Prostate gland (tissue), 2 donors: ENCODE measurements around the gene GPBP1L1. TPM values are rescaled to one million over a fixed set of nuclear protein-coding genes. Genes with fewer than 3 reads are reported as not detected.

Experiments used
- DNase-seq: peaks from one replicate; pipeline ENCODE4 v3.0.0-alpha.2; 2019; ENCODE audit warnings: low spot score
- H3K27ac ChIP-seq, 2 donors: fragments of 200-600 bp; sonication (generic); 2 replicates each; pipeline ENCODE4 v1.5.1; 2017 to 2019
- H3K27me3 ChIP-seq: fragments of 200-600 bp; sonication (generic); replicated peaks from 2 replicates; pipeline ENCODE4 v1.5.1; 2019; ENCODE audit not compliant: insufficient read depth
- H3K36me3 ChIP-seq, 2 donors: fragments of 200-600 bp; sonication (generic); 1 replicate in 1 of 2; 2 replicates in 1 of 2; pipeline versions ENCODE4 v1.5.1 to v1.8.1; 2017 to 2019
- H3K4me1 ChIP-seq: fragments of 200-600 bp; sonication (generic); replicated peaks from 2 replicates; pipeline ENCODE4 v1.5.1; 2019
- H3K4me3 ChIP-seq, 2 donors: fragments of 200-600 bp; sonication (generic); 2 replicates each; pipeline ENCODE4 v1.5.1; 2017 to 2019
- H3K9me3 ChIP-seq: fragments of 200-600 bp; sonication (generic); 2 replicates; pipeline ENCODE4 v1.5.1; 2017
- POLR2A ChIP-seq: fragments of 450-650 bp; IDR thresholded peaks from one replicate; pipeline ENCODE4 v1.6.1; 2016; ENCODE audit warnings: antibody characterized with exemption, mild to moderate bottlenecking
- POLR2AphosphoS5 ChIP-seq: sonication (generic); formaldehyde crosslinking; IDR thresholded peaks from one replicate; pipeline ENCODE4 v1.6.1; 2017; ENCODE audit warnings: antibody characterized with exemption
- WGBS: methylation state at CpG from one replicate; pipeline ENCODE4 v1.1.5; 2018; 5-methylcytosine and 5-hydroxymethylcytosine counted together
- intact Hi-C: fragments of 100-400 bp; cut with DNase I; formaldehyde crosslinking; loops from one replicate; pipeline ENCODE4 v1.14.2; 2022
- total RNA-seq, 2 donors: library from RNA; depleted of rRNA; stranded (reverse); fragments of >200 nt; gene quantifications; one replicate each; pipeline ENCODE4 v1.1.0, GENCODE V29; 2016
- TF ChIP-seq, protein P1 (sequence below), 4 experiments: fragments of 200-600 bp in 2 of 4; fragments of 450-650 bp in 2 of 4; sonication (generic) in 2 of 4; IDR thresholded peaks; 1 replicate in 3 of 4; 2 replicates in 1 of 4; pipeline ENCODE4 v1.5.1; 2016 to 2019; ENCODE audit warnings: antibody characterized with exemption in 4 of 4, mild to moderate bottlenecking in 2 of 4, moderate library complexity in 2 of 4

GPBP1L1 gene
- total RNA-seq, 2 donors from 2014 or later: 120 to 153 TPM

- TF ChIP-seq POLR2AphosphoS5 (peak; percentile 85), POLR2A (no peak)
- TF ChIP-seq, protein P1, sequence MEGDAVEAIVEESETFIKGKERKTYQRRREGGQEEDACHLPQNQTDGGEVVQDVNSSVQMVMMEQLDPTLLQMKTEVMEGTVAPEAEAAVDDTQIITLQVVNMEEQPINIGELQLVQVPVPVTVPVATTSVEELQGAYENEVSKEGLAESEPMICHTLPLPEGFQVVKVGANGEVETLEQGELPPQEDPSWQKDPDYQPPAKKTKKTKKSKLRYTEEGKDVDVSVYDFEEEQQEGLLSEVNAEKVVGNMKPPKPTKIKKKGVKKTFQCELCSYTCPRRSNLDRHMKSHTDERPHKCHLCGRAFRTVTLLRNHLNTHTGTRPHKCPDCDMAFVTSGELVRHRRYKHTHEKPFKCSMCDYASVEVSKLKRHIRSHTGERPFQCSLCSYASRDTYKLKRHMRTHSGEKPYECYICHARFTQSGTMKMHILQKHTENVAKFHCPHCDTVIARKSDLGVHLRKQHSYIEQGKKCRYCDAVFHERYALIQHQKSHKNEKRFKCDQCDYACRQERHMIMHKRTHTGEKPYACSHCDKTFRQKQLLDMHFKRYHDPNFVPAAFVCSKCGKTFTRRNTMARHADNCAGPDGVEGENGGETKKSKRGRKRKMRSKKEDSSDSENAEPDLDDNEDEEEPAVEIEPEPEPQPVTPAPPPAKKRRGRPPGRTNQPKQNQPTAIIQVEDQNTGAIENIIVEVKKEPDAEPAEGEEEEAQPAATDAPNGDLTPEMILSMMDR (IDR thresholded peaks at IDR 0.05): peak in 3 of 4 experiments; percentile 32 to 49 (median 48)
- Histone ChIP-seq H3K4me3 (no peak overlapping the region), H3K27ac (peak overlapping the region; percentile 50 to 52), H3K27me3 (no peaks in the 10 kb centered on the region), H3K9me3 (no peaks in the 10 kb centered on the region), H3K36me3 (peaks cover 0 to 3% of the 10 kb centered on the region in 2 donors), H3K4me1 (peaks cover 3% of the 10 kb centered on the region)
- DNase-seq: peak; percentile 59
- intact Hi-C loops: no loop called here
Measured at GRCh38 chr1:45643978-45644377, 42.4 kb downstream of the GPBP1L1 start.

GRCh38 chr1:45643321-45643720 is 43.0 kb downstream of the GPBP1L1 start:
- intact Hi-C loops: no loop called here
- H3K27me3 ChIP-seq: no peaks in the 10 kb centered on the region
- 55% methylated on average over 5 of the region's 5 CpGs for WGBS
- DNase-seq: no peak
- no peaks in the 10 kb centered on the region for H3K9me3 ChIP-seq
- H3K36me3 ChIP-seq: peaks cover 0 to 4% of the 10 kb centered on the region in 2 donors
- H3K4me1 ChIP-seq: peaks cover 3% of the 10 kb centered on the region
- H3K27ac ChIP-seq: no peak overlapping the region
- TF ChIP-seq POLR2AphosphoS5 (no peak), POLR2A (no peak)
- TF ChIP-seq, protein P1 (IDR thresholded peaks at IDR 0.05): no peak
- no peak overlapping the region for H3K4me3 ChIP-seq

DNA sequence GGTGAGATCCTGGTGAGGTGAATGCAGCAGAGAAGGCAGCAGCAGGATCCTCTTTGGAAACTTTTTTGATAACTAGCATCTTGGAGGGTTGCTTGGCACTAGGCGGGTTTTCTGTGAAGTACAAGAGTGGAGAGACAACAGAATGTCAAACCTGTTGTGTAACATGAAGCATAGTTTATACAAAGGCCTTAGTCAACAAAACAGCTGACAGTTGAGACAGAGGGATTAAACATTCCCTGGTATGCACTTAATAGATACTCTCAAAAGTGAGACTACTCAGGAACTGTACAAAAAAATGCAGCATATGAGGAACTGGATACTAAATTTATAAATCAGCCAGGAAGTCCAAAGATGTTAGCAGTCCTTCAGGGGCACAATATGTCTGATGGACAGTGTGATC is 46.0 kb downstream of the GPBP1L1 start:
- H3K4me3 ChIP-seq: no peak overlapping the region
- TF ChIP-seq POLR2A: no peak
- TF ChIP-seq, protein P1 (IDR thresholded peaks at IDR 0.05): no peak
- no peak for TF ChIP-seq POLR2AphosphoS5
- H3K4me1 ChIP-seq: peaks cover 3% of the 10 kb centered on the region
- intact Hi-C loops: no loop called here
- no peak overlapping the region for H3K27ac ChIP-seq
- DNase-seq: no peak
- H3K36me3 ChIP-seq: peaks cover 0 to 4% of the 10 kb centered on the region in 2 donors
- WGBS: 79% methylated on average over 1 of the region's 1 CpG
- H3K9me3 ChIP-seq: no peaks in the 10 kb centered on the region
- no peaks in the 10 kb centered on the region for H3K27me3 ChIP-seq

DNA sequence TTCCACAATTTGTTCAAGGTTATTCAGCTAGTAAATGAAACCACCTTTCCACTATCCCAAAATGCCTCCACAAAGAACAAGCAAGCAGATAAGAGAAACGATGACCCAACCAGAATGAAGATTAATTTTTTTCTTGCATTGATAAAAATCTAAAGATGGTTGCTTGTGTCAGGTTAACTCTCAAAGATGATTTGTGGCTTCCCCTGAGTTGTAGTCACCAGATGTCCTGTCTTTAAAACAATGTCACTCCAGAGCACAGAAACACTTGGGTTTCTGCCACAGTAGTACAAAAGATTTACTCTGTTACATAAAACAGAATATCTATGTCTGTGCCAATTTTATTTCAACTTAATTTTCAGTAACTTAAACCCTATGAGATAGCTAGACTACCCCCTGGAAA is 51.1 kb downstream of the GPBP1L1 start:
- peaks cover 6% of the 10 kb centered on the region for H3K4me1 ChIP-seq
- DNase-seq: no peak
- TF ChIP-seq, protein P1 (IDR thresholded peaks at IDR 0.05): no peak
- TF ChIP-seq POLR2AphosphoS5: peak; percentile 31
- no peak for TF ChIP-seq POLR2A
- peak overlapping the region in 1 of 2 donors; percentile 17 for H3K27ac ChIP-seq
- no peaks in the 10 kb centered on the region for H3K9me3 ChIP-seq
- no peak overlapping the region for H3K4me3 ChIP-seq
- WGBS: 9% methylated on average over 1 of the region's 1 CpG
- peaks cover 8 to 9% of the 10 kb centered on the region in 2 donors for H3K36me3 ChIP-seq
- intact Hi-C loops: no loop called here
- H3K27me3 ChIP-seq: no peaks in the 10 kb centered on the region

GRCh38 chr1:45630429-45630828 is 55.9 kb downstream of the GPBP1L1 start:
- TF ChIP-seq, protein P1 (IDR thresholded peaks at IDR 0.05): no peak
- no peak overlapping the region for H3K4me3 ChIP-seq
- WGBS: 96% methylated on average over 1 of the region's 1 CpG
- intact Hi-C loops: no loop called here
- peaks cover 6% of the 10 kb centered on the region for H3K4me1 ChIP-seq
- H3K36me3 ChIP-seq: peaks cover 5 to 10% of the 10 kb centered on the region in 2 donors
- H3K27me3 ChIP-seq: no peaks in the 10 kb centered on the region
- no peaks in the 10 kb centered on the region for H3K9me3 ChIP-seq
- no peak for DNase-seq
- no peak overlapping the region for H3K27ac ChIP-seq
